ENCODE results near the gene PCDHA6.
"Not testable (repeated sequence)": the region's sequence is repeated elsewhere in the genome, so short reads cannot be mapped to it uniquely, and the experiment has no call there.

The PCDHA6 gene

GRCh38 chr5:140840978-140841962, 13.5 kb downstream of the PCDHA6 start, which contains the start of gene PCDHA8:
PCDHA8 (plus strand) TSS chr5:140841187; CDS start chr5:140841322, 135 bp downstream.
- no peak within 1 kb of the TSS for H3K9ac ChIP-seq
- H3K36me3 ChIP-seq (ENCODE audit: control insufficient read depth, insufficient read depth, low read length), result no peaks in the 10 kb centered on the region
- H3K9me3 ChIP-seq (ENCODE audit: control insufficient read depth, low read length), result no peaks in the 10 kb centered on the region
- H3K79me2 ChIP-seq, result no peaks in the 10 kb centered on the region
- TF ChIP-seq, protein P1, sequence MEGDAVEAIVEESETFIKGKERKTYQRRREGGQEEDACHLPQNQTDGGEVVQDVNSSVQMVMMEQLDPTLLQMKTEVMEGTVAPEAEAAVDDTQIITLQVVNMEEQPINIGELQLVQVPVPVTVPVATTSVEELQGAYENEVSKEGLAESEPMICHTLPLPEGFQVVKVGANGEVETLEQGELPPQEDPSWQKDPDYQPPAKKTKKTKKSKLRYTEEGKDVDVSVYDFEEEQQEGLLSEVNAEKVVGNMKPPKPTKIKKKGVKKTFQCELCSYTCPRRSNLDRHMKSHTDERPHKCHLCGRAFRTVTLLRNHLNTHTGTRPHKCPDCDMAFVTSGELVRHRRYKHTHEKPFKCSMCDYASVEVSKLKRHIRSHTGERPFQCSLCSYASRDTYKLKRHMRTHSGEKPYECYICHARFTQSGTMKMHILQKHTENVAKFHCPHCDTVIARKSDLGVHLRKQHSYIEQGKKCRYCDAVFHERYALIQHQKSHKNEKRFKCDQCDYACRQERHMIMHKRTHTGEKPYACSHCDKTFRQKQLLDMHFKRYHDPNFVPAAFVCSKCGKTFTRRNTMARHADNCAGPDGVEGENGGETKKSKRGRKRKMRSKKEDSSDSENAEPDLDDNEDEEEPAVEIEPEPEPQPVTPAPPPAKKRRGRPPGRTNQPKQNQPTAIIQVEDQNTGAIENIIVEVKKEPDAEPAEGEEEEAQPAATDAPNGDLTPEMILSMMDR (IDR thresholded peaks at IDR 0.05), result no peak
- H3K4me1 ChIP-seq, result no peaks in the 10 kb centered on the region
- no peak within 1 kb of the TSS for H2AFZ ChIP-seq
- no peaks in the 10 kb centered on the region for H3K27me3 ChIP-seq (ENCODE audit: control insufficient read depth, insufficient read depth, low read length)
- no peak within 1 kb of the TSS for H3K4me3 ChIP-seq (ENCODE audit: low read depth, low read length)
- no peak within 1 kb of the TSS for H3K27ac ChIP-seq
- H3K4me2 ChIP-seq (ENCODE audit: low read length), result no peak within 1 kb of the TSS

DNA sequence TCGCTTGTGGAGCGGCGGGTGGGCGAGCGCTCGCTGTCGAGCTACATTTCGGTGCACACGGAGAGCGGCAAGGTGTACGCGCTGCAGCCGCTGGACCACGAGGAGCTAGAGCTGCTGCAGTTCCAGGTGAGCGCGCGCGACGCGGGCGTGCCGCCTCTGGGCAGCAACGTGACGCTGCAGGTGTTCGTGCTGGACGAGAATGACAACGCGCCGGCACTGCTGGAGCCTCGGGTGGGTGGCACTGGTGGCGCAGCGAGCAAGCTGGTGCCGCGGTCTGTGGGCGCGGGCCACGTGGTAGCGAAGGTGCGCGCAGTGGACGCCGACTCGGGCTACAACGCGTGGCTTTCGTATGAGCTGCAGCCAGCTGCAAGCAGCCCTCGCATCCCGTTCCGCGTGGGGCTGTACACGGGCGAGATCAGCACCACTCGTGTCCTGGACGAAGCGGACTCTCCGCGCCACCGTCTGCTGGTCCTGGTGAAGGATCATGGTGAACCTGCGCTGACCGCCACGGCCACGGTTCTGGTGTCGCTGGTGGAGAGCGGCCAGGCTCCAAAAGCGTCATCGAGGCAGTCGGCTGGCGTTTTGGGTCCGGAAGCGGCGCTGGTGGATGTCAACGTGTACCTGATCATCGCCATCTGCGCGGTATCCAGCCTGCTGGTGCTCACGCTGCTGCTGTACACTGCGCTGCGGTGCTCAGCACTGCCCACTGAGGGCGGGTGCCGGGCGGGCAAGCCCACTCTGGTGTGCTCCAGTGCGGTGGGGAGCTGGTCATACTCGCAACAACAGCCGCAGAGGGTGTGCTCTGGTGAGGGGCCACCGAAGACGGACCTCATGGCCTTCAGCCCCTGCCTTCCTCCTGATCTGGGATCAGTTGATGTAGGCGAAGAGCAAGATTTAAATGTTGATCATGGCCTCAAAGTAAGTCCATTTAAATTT, 15.3 kb downstream of the PCDHA6 start:
- H3K9me3 ChIP-seq (ENCODE audit: control insufficient read depth, low read length), result no peaks in the 10 kb centered on the region
- TF ChIP-seq, protein P1 (IDR thresholded peaks at IDR 0.05), result no peak
- H2AFZ ChIP-seq, result no peak overlapping the region
- H3K9ac ChIP-seq, result no peak overlapping the region
- no peaks in the 10 kb centered on the region for H3K4me1 ChIP-seq
- no peaks in the 10 kb centered on the region for H3K27me3 ChIP-seq (ENCODE audit: control insufficient read depth, insufficient read depth, low read length)
- H3K79me2 ChIP-seq, result no peaks in the 10 kb centered on the region
- H3K4me3 ChIP-seq (ENCODE audit: low read depth, low read length), result no peak overlapping the region
- no peaks in the 10 kb centered on the region for H3K36me3 ChIP-seq (ENCODE audit: control insufficient read depth, insufficient read depth, low read length)
- no peak overlapping the region for H3K27ac ChIP-seq
- no peak overlapping the region for H3K4me2 ChIP-seq (ENCODE audit: low read length)

- H3K9me3 ChIP-seq (ENCODE audit: control insufficient read depth, low read length); H3K4me1 ChIP-seq; H3K36me3 ChIP-seq (ENCODE audit: control insufficient read depth, insufficient read depth, low read length); H3K9ac ChIP-seq; H3K27ac ChIP-seq; H3K79me2 ChIP-seq; H2AFZ ChIP-seq; H3K4me2 ChIP-seq (ENCODE audit: low read length); H3K4me3 ChIP-seq (ENCODE audit: low read depth, low read length); H3K27me3 ChIP-seq (ENCODE audit: control insufficient read depth, insufficient read depth, low read length): not testable (repeated sequence)
Observed at GRCh38 chr5:140848139-140849102, 20.7 kb downstream of the PCDHA6 start, which contains the start of gene PCDHA9. PCDHA9 (plus strand) TSS chr5:140848382; CDS start chr5:140848496, 114 bp downstream.

GRCh38 chr5:140849831-140850634, 22.3 kb downstream of the PCDHA6 start:
- not testable (repeated sequence) for H3K4me2 ChIP-seq (ENCODE audit: low read length); H2AFZ ChIP-seq

More at GRCh38 chr5:140849831-140850634, 22.3 kb downstream of the PCDHA6 start:
- H3K27ac ChIP-seq; H3K9ac ChIP-seq; H3K36me3 ChIP-seq (ENCODE audit: control insufficient read depth, insufficient read depth, low read length); H3K27me3 ChIP-seq (ENCODE audit: control insufficient read depth, insufficient read depth, low read length); H3K79me2 ChIP-seq; H3K4me1 ChIP-seq; H3K4me3 ChIP-seq (ENCODE audit: low read depth, low read length); H3K9me3 ChIP-seq (ENCODE audit: control insufficient read depth, low read length): not testable (repeated sequence)

Measured in parathyroid adenoma (tissue), 2 donors.